Measurements from ENCODE around the gene UNC80. TPM values are rescaled to one million over a fixed set of nuclear protein-coding genes. Genes with fewer than 3 reads are reported as not detected.

Gene UNC80
- total and polyA plus RNA-seq, 2 of the 4 experiments (the other 2 are of a cell fraction): not detected

DNA sequence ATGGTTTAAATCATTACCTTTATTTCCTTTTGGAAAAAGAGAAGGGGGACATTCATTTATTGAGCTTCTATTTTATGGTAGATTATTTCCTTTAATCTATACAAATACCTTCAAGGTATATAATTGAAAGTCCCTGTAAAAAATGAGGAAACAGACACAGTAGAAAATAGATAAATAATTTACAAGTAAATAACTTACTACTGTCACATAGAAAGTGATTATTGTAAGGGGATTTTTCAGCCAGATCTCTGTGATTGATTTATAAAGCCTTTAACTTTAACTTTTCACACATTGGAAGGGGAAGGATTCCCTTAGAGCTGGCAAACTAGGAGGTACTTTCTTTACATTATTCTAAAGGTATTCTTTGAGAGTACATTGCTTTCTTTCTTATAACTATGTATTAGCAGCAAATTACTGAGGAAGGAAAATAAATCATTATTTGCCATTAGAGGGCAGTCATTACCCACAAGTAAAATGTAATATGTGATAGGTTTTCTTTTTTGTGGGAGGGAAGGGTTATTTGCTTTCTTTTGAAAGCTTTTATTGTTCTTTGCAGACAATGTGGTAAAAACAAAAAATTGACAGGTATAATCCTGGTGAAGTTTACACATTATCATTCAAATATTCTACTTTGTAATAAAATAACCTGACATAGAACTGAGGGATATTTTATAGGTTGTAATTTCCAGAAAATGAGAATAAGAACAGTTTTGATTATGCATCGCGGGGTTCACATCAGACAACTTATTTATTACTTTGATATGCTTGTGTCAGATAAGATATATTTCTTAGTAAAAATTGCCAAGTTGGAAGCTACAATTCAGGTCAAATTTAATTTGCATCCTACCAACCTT is 206.0 kb downstream of the UNC80 start (continued):
- TF ChIP-seq ELK1 (IDR thresholded peaks at IDR 0.05; ENCODE audit: borderline replicate concordance, low read depth, low read length): no peak

DNA sequence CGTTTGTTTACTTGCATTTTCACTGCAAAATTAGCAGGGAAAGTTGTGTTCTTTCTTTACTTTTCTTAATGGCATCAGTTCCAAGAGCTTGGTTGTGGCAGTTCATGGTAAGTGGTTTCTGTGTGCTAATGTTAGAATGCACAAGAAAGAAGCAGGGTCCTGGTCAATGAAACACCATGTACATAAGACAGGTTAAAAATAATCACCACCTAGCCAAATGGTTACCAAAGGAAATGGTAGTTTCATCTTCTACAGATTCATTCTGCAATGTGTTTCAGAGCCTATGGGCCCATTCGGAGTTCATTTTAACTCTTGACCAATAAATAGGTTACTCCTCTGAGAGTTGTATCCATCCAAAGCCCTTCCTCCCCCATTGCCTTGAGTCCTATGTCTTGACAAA is 212.7 kb downstream of the UNC80 start:
- no peaks in the 10 kb centered on the region for H4K20me1 ChIP-seq (ENCODE audit: insufficient read depth, low read length)
- in situ Hi-C loops (cut with MboI; ENCODE audit: low sequenced_read_pairs) (no loop called here), dilution Hi-C loops (cut with HindIII; ENCODE audit: low sequenced_read_pairs, unreplicated experiment) (no loop called here)
- TF ChIP-seq MXI1 (IDR thresholded peaks at IDR 0.05; ENCODE audit: borderline replicate concordance, low read depth, low read length) (no peak), RFX5 (IDR thresholded peaks at IDR 0.05; ENCODE audit: low read depth, low read length) (no peak), CTCF (conservative IDR thresholded peaks at IDR 0.05; ENCODE audit: low read depth, low read length) (no peak), SMC3 (IDR thresholded peaks at IDR 0.05; ENCODE audit: low read depth, low read length) (no peak), ELK1 (IDR thresholded peaks at IDR 0.05; ENCODE audit: borderline replicate concordance, low read depth, low read length) (no peak), CHD1 (IDR thresholded peaks at IDR 0.05; ENCODE audit: low read depth, low read length) (no peak), RAD21 (IDR thresholded peaks at IDR 0.05; ENCODE audit: low read length) (no peak), RCOR1 (IDR thresholded peaks at IDR 0.05; ENCODE audit: insufficient replicate concordance, low read length) (no peak), POLR2A (IDR thresholded peaks at IDR 0.05; ENCODE audit: low read depth, low read length) (no peak), NFE2L2 (IDR thresholded peaks at IDR 0.05; ENCODE audit: low read depth, low read length) (no peak), CEBPB (IDR thresholded peaks at IDR 0.05; ENCODE audit: low read depth, low read length) (no peak), MAFK (IDR thresholded peaks at IDR 0.05; ENCODE audit: low read depth, low read length) (no peak)

More for the DNA sequence above, 212.7 kb downstream of the UNC80 start:
- no peak overlapping the region for H3K27ac ChIP-seq (ENCODE audit: insufficient read depth, low read length)
- no TSS peak for BruUV-seq (replicated peaks)
- H3K18ac ChIP-seq (ENCODE audit: low read depth, low read length): no peak overlapping the region
- no peak overlapping the region for H3K23ac ChIP-seq (ENCODE audit: low read depth, low read length)
- H2BK120ac ChIP-seq (ENCODE audit: low read depth, low read length): no peak overlapping the region
- DNase-seq (no peak), ATAC-seq (ENCODE audit: low read depth) (no peak)
- H3K9me3 ChIP-seq (ENCODE audit: control insufficient read depth, insufficient read depth, low read length): no peaks in the 10 kb centered on the region
- H4K5ac ChIP-seq (ENCODE audit: low read depth, low read length): no peak overlapping the region
- H4K91ac ChIP-seq (ENCODE audit: insufficient read depth, low read depth, low read length): no peak overlapping the region
- no peak overlapping the region for H3K4me3 ChIP-seq (ENCODE audit: insufficient read depth, low read depth, low read length)
- no peaks in the 10 kb centered on the region for H3K79me1 ChIP-seq (ENCODE audit: low read depth in 1 of 2, low read length in 2 of 2)
- H2AK9ac ChIP-seq (replicated peaks; ENCODE audit: low read depth, low read length, poor library complexity): no peak overlapping the region
- no peaks in the 10 kb centered on the region for H3K4me1 ChIP-seq (ENCODE audit: control insufficient read depth, insufficient read depth, low read length)
- H3K4me2 ChIP-seq (ENCODE audit: low read depth, low read length): no peak overlapping the region
- no peaks in the 10 kb centered on the region for H3K9me1 ChIP-seq (ENCODE audit: insufficient read depth, low read length)
- H4K8ac ChIP-seq (ENCODE audit: low read depth in 2 of 2, low read length in 2 of 2): no peak overlapping the region
- H3K14ac ChIP-seq (replicated peaks; ENCODE audit: low read depth, low read length): no peak overlapping the region
- no peak overlapping the region for H2BK15ac ChIP-seq (ENCODE audit: low read depth, low read length)
- H2AFZ ChIP-seq (replicated peaks; ENCODE audit: low read length, poor library complexity): no peak overlapping the region
- H2AK5ac ChIP-seq (ENCODE audit: low read depth, low read length): no peak overlapping the region
- WGBS, 2 experiments (ENCODE audit: extremely low coverage in 2 of 2, insufficient read length in 1 of 2): no CpG with 5 or more reads among the region's 2 CpGs
- intact Hi-C loops (cut with micrococcal nuclease): no loop called here
- H2BK5ac ChIP-seq (ENCODE audit: low read depth, low read length, poor library complexity, severe bottlenecking): no peak overlapping the region
- no peak overlapping the region for H3K56ac ChIP-seq (ENCODE audit: extremely low read depth, insufficient read depth, low read length)
- no peak overlapping the region for H2BK20ac ChIP-seq (ENCODE audit: low read depth, low read length)
- POLR2A ChIA-PET (ENCODE audit: unreplicated experiment): no interaction called here
- H3K4ac ChIP-seq (ENCODE audit: low read depth, low read length): no peak overlapping the region
- H3K9ac ChIP-seq (ENCODE audit: low read depth, low read length): no peak overlapping the region
- H3K36me3 ChIP-seq (ENCODE audit: control insufficient read depth, insufficient read depth, low read length): no peaks in the 10 kb centered on the region
- no peaks in the 10 kb centered on the region; the same call in none of the 2 replicates for H3K27me3 ChIP-seq (ENCODE audit: control insufficient read depth, insufficient read depth, low read length)
- CTCF ChIA-PET: no interaction called here

Data from IMR-90 (cell line).